GM19239 (cell line): ENCODE results near the gene IGSF23.
"Not testable (repeated sequence)": the region's sequence is repeated elsewhere in the genome, so short reads cannot be mapped to it uniquely, and the experiment has no call there.

Experiments
- DNase-seq: peaks from one replicate; pipeline ENCODE4 v3.0.0; 2011; ENCODE audit warnings: low spot score; ENCODE audit not compliant: insufficient read length
- FAIRE-seq: peaks from 2 replicates; lab custom pipeline; 2011; peaks lifted over from hg19 to GRCh38; lab: Jason Lieb, UNC

Gene IGSF23

GRCh38 chr19:44658069-44658733 is 44.8 kb downstream of the IGSF23 start:
- FAIRE-seq (no peak), DNase-seq (no peak)

GRCh38 chr19:44660081-44660480 is 46.7 kb downstream of the IGSF23 start:
- FAIRE-seq, result no peak
- DNase-seq, result no peak

GRCh38 chr19:44661205-44661604 is 47.8 kb downstream of the IGSF23 start:
- FAIRE-seq, result no peak

GRCh38 chr19:44661904-44662303 is 48.5 kb downstream of the IGSF23 start:
- no peak for FAIRE-seq
- DNase-seq, result no peak

More at GRCh38 chr19:44661205-44661604, 47.8 kb downstream of the IGSF23 start:
- DNase-seq, result no peak

GRCh38 chr19:44662691-44663385 is 49.5 kb downstream of the IGSF23 start:
- DNase-seq, result no peak

GRCh38 chr19:44663996-44664395 is 50.6 kb downstream of the IGSF23 start:
- no peak for DNase-seq
- FAIRE-seq, result no peak

More at GRCh38 chr19:44662691-44663385, 49.5 kb downstream of the IGSF23 start:
- no peak for FAIRE-seq

- no peak for FAIRE-seq
- DNase-seq, result no peak
Measured at GRCh38 chr19:44664976-44665375, 51.6 kb downstream of the IGSF23 start.

- no peak for FAIRE-seq
- DNase-seq, result no peak
Measured at GRCh38 chr19:44666852-44667556, 53.6 kb downstream of the IGSF23 start.

GRCh38 chr19:44668985-44669764 is 55.8 kb downstream of the IGSF23 start:
- no peak for FAIRE-seq
- DNase-seq, result no peak

GRCh38 chr19:44670027-44670426 is 56.7 kb downstream of the IGSF23 start:
- FAIRE-seq, DNase-seq: not testable (repeated sequence)

- DNase-seq, result no peak
- no peak for FAIRE-seq
Measured at GRCh38 chr19:44671400-44671799, 58.0 kb downstream of the IGSF23 start, which contains the start of gene CEACAM19. Gene CEACAM19 (plus strand): TSS chr19:44671482. CDS start chr19:44671932, 450 bp downstream.

- FAIRE-seq (no peak), DNase-seq (no peak)
Measured at GRCh38 chr19:44672226-44672625, 58.9 kb downstream of the IGSF23 start.

GRCh38 chr19:44673510-44673909 is 60.1 kb downstream of the IGSF23 start:
- DNase-seq, result no peak
- FAIRE-seq, result no peak

GRCh38 chr19:44675521-44675920 is 62.2 kb downstream of the IGSF23 start:
- no peak for FAIRE-seq

GRCh38 chr19:44677019-44677811 is 63.9 kb downstream of the IGSF23 start:
- DNase-seq, result no peak
- no peak for FAIRE-seq

More at GRCh38 chr19:44675521-44675920, 62.2 kb downstream of the IGSF23 start:
- no peak for DNase-seq

- DNase-seq (no peak), FAIRE-seq (no peak)
Measured at GRCh38 chr19:44680536-44680935, 67.2 kb downstream of the IGSF23 start.

- DNase-seq (no peak), FAIRE-seq (no peak)
Measured at GRCh38 chr19:44681992-44682790, 68.8 kb downstream of the IGSF23 start.

- FAIRE-seq, result no peak
- DNase-seq, result no peak
Measured at GRCh38 chr19:44682807-44683206, 69.4 kb downstream of the IGSF23 start.
